Lung (tissue), 12 donors: ENCODE data around the gene DNAH5. TPM values are rescaled to one million over a fixed set of nuclear protein-coding genes. Genes with fewer than 3 reads are reported as not detected.

Experiments used
- ATAC-seq: fragments of 200-7000 bp; cut with Tn5 transposase; one replicate; pipeline ENCODE4 v1.9.1; 2020; ENCODE audit warnings: moderate number of reproducible peaks; ENCODE audit not compliant: insufficient read depth, low FRiP score
- DNase-seq, 3 donors: peaks; one replicate each; pipeline ENCODE4 v3.0.0-alpha.2; 2013 to 2017
- H3K27ac ChIP-seq, 2 donors: one replicate each; pipeline ENCODE4 v1.5.1; 2013; ENCODE audit warnings: mild to moderate bottlenecking in 2 of 2, moderate library complexity in 2 of 2, control low read depth in 1 of 2, inconsistent platforms in 1 of 2, low read depth in 1 of 2, low read length in 1 of 2
- H3K27me3 ChIP-seq, 3 donors: one replicate each; pipeline ENCODE4 v1.5.1; 2013; ENCODE audit warnings: low read length in 2 of 3; ENCODE audit not compliant: control insufficient read depth in 3 of 3, insufficient read depth in 3 of 3
- H3K36me3 ChIP-seq, 4 donors: one replicate each; pipeline ENCODE4 v1.5.1; 2013; ENCODE audit warnings: low read length in 4 of 4, mild to moderate bottlenecking in 1 of 4, moderate library complexity in 1 of 4; ENCODE audit not compliant: control insufficient read depth in 4 of 4, insufficient read depth in 4 of 4
- H3K4me1 ChIP-seq, 5 donors: one replicate each; pipeline ENCODE4 v1.5.1; 2013; ENCODE audit warnings: low read length in 5 of 5, mild to moderate bottlenecking in 2 of 5, moderate library complexity in 1 of 5; ENCODE audit not compliant: control insufficient read depth in 5 of 5, insufficient read depth in 5 of 5
- H3K4me3 ChIP-seq: one replicate; pipeline ENCODE4 v1.5.1; 2013; ENCODE audit warnings: mild to moderate bottlenecking, control low read depth, moderate library complexity
- H3K9ac ChIP-seq, 2 donors: one replicate each; pipeline ENCODE4 v1.5.1; 2013; ENCODE audit warnings: low read length in 2 of 2, control low read depth in 1 of 2; ENCODE audit not compliant: insufficient read depth in 1 of 2
- H3K9me3 ChIP-seq, 4 donors: one replicate each; pipeline ENCODE4 v1.5.1; 2013; ENCODE audit warnings: low read length in 3 of 4, mild to moderate bottlenecking in 1 of 4, moderate library complexity in 1 of 4; ENCODE audit not compliant: control insufficient read depth in 4 of 4, insufficient read depth in 3 of 4
- CTCF ChIP-seq: IDR thresholded peaks from 2 replicates; pipeline ENCODE4 v1.5.1; 2012; ENCODE audit warnings: mild to moderate bottlenecking; ENCODE audit errors: control extremely low read depth, extremely low read depth
- WGBS, 2 donors: extraction: QIAGEN DNeasy Blood & Tissue Kit; methylation state at CpG; one replicate each; pipeline ENCODE4 v1.1.7; 2013; 5-methylcytosine and 5-hydroxymethylcytosine counted together
- polyA plus RNA-seq, 2 donors: library from polyadenylated mRNA; stranded (reverse); fragments of 200-250 nt; gene quantifications; one replicate each; pipeline ENCODE4 v1.2.1, GENCODE V29; 2013
- total RNA-seq, 2 donors: library from RNA; depleted of rRNA in 1 of 2; stranded (reverse); fragments of >200 nt in 1 of 2; gene quantifications; one replicate each; pipeline ENCODE4 v1.2.1, GENCODE V29; 2014 to 2021
- donor health status: control.
- donor health status: control.
- donor health status: Bipolar disorder and iron deficiency.
- donor health status: healthy.
- donor health status: DM: yes; HTN: yes; CAD: no.

Gene DNAH5
- total and polyA plus RNA-seq, 4 donors, result 2.7 to 29.7 (median 16.2) TPM

- H3K4me3 ChIP-seq, result no peak overlapping the region
- no peak overlapping the region for H3K9ac ChIP-seq
- ATAC-seq (no peak), DNase-seq (no peak)
- 89 to 92% methylated on average over 6 of the region's 6 CpGs for WGBS, 2 donors
- H3K36me3 ChIP-seq, result no peaks in the 10 kb centered on the region
- TF ChIP-seq CTCF, result no peak
- H3K27me3 ChIP-seq, result no peaks in the 10 kb centered on the region
- H3K9me3 ChIP-seq, result peaks cover 0 to 3% (median 0%) of the 10 kb centered on the region in 4 donors
- H3K4me1 ChIP-seq, result no peaks in the 10 kb centered on the region
- no peak overlapping the region for H3K27ac ChIP-seq
Observed at GRCh38 chr5:13785781-13786415, 158.6 kb downstream of the DNAH5 start.

GRCh38 chr5:13783726-13784125 lies 160.8 kb downstream of the DNAH5 start:
- no peak overlapping the region for H3K4me3 ChIP-seq
- H3K9ac ChIP-seq, result no peak overlapping the region
- no peaks in the 10 kb centered on the region for H3K27me3 ChIP-seq
- no peak overlapping the region for H3K27ac ChIP-seq
- H3K9me3 ChIP-seq, result no peaks in the 10 kb centered on the region
- H3K36me3 ChIP-seq, result no peaks in the 10 kb centered on the region
- WGBS, 2 donors, result 71 to 72% methylated on average over 10 of the region's 10 CpGs
- ATAC-seq, result no peak
- no peak for DNase-seq
- H3K4me1 ChIP-seq, result no peaks in the 10 kb centered on the region
- TF ChIP-seq CTCF, result no peak

GRCh38 chr5:13780081-13780480 lies 164.4 kb downstream of the DNAH5 start:
- no peak overlapping the region for H3K27ac ChIP-seq
- WGBS, 2 donors, result 93 to 97% methylated on average over 1 of the region's 1 CpG
- ATAC-seq (no peak), DNase-seq (no peak)
- no peaks in the 10 kb centered on the region for H3K4me1 ChIP-seq
- H3K9ac ChIP-seq, result no peak overlapping the region
- no peak overlapping the region for H3K4me3 ChIP-seq
- TF ChIP-seq CTCF, result no peak
- no peaks in the 10 kb centered on the region for H3K27me3 ChIP-seq
- H3K36me3 ChIP-seq, result no peaks in the 10 kb centered on the region
- no peaks in the 10 kb centered on the region for H3K9me3 ChIP-seq

GRCh38 chr5:13773649-13774048 lies 170.8 kb downstream of the DNAH5 start:
- Histone ChIP-seq H3K27me3 (no peaks in the 10 kb centered on the region), H3K9me3 (no peaks in the 10 kb centered on the region), H3K4me1 (no peaks in the 10 kb centered on the region), H3K9ac (no peak overlapping the region), H3K27ac (no peak overlapping the region), H3K36me3 (no peaks in the 10 kb centered on the region), H3K4me3 (no peak overlapping the region)
- ATAC-seq (no peak), DNase-seq (no peak)
- WGBS, 2 donors, result 69 to 82% methylated on average over 2 of the region's 2 CpGs
- no peak for TF ChIP-seq CTCF
